H1 (cell line): ENCODE measurements around the gene ELMO1. TPM values are rescaled to one million over a fixed set of nuclear protein-coding genes. Genes with fewer than 3 reads are reported as not detected.

ENCODE experiments used
- SIN3A ChIP-seq, 2 experiments: IDR thresholded peaks in 1 of 2; conservative IDR thresholded peaks in 1 of 2; 2 replicates each; pipeline ENCODE4 v1.6.1; 2011 to 2012; ENCODE audit warnings: low read length in 2 of 2, improper control_type of control experiment in 1 of 2, low read depth in 1 of 2, mild to moderate bottlenecking in 1 of 2
- polyA plus RNA-seq, 7 experiments: library from polyadenylated mRNA; depleted of rRNA in 3 of 7; stranded (reverse) in 5 of 7; unstranded in 2 of 7; fragments of >200 nt in 5 of 7; fragments of 200-250 nt in 2 of 7; gene quantifications; 1 replicate in 5 of 7; 2 replicates in 1 of 7; 4 replicates in 1 of 7; pipeline versions ENCODE4 v1.2.1 to v1.2.3, GENCODE V29; 2011 to 2013; ENCODE audit warnings: missing spikeins in 2 of 7, mixed read lengths in 2 of 7
- total RNA-seq: library from RNA; stranded (reverse); fragmentation: NEBNext Ultra II Directional; extraction: Animal tissue kit (Norgen Biotek cat#: 25700); gene quantifications from 2 replicates; pipeline ENCODE4 v1.2.1, GENCODE V29; 2021

ELMO1 gene
- total and polyA plus RNA-seq, 2 of the 8 experiments (the other 6 are each of a cell fraction or from before 2014, with no cell fraction given), result 18.4 to 21.0 TPM

DNA sequence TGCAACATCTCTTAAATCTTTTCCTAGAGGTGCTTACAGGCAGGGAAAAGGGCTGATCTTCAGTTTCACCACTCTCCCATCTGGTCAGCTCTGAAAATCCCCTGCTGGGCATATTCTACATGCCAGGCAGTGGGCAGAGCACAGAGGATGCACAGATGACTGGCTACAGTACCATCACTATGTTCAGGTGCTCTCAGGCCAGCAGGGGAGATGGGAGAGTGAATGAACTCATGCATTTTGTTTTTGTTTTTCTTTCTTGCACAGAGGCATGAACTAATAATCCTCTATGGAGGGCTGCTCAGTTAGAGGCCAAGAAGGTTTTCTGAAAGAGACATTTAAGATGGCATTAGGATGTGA lies 19.3 kb downstream of the ELMO1 start (continued):
- TF ChIP-seq SIN3A (conservative IDR thresholded peaks at IDR 0.05 in 1 of 2, IDR thresholded peaks at IDR 0.05 in 1 of 2; ENCODE audit: low read depth in 1 of 2, low read length in 2 of 2), result no peak
